Iris pigment epithelial cell (primary cell): ENCODE measurements around the gene RRM2.

Experiments
- DNase-seq: peaks from one replicate; pipeline ENCODE4 v3.0.0-alpha.2; 2011; ENCODE audit warnings: low read depth

Gene RRM2

DNA sequence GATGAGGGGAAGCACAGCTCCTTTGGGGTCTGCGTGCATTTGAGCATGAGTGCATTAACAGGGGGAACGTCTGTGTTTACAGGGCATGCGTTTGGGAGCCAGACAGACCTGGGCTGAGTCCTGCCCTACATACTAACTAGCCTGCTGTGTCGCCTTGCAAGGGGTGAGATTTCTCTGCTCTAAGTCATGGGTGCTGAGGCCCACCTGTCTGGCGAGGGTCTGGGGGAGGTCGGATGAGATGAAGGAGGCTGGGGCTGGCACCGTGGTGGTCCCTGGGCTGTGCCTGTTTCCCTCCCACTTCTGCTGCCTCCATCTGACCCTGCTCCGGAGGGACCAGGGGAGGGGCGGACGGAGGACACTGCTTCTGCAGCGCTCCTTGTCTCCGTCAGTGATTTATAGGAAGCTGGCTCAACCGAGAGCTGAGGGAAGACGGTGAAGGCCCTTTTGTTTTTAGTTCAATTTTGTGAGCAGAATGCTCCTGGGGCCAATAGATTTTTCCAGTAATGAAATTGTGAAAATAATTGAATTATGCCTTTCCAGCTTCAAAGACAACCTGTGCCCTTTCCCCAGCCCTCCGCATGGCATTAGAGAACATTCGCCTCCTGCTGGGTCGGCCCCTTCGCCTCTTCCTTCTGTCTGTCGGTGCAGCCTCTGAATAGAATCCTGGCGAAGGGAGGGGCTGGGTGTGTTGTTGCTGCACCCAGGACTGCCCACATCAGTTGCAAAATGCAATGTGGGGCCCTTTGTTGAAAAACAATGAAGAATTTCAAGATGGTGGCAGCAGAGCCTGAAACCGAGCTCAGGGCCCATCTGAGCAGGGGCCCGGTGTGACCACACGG is 49.7 kb downstream of the RRM2 start:
- DNase-seq, result no peak

DNA sequence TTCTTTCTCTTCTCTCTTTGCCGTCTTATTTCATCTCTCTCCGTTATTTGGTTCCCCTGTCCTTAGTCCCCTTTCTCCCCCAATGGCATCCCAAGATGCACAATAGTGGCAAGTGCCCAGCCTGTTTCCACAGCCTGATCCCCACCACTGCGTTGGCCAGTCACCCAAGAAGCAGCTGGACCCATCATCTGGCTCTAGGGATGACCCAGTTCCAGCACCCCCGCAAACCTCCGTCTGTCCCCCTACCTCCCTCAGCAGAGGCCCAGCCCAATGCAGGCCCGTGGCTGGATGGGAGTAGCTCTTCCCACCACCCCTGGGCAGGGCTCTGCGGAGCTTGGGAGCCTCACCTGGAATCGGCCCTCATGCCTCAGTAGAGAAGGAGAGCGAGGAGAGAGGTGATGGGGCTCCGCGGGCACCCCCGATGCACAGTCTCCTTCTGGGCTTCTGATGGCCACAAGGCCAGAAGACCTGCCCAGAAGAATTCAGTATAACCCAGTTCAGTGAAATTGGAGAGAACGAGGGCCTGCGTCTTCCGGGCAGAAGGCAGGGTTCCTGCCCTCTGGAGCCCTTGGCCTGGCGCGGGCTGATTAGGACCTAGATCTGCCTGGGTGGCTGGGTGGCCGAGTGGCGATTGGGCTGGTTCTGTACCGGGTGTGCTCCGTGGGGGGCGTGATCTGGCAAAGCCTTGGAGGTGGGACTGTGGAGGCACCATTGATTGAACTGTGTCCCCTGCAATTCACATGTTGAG is 50.9 kb downstream of the RRM2 start:
- no peak for DNase-seq

DNA sequence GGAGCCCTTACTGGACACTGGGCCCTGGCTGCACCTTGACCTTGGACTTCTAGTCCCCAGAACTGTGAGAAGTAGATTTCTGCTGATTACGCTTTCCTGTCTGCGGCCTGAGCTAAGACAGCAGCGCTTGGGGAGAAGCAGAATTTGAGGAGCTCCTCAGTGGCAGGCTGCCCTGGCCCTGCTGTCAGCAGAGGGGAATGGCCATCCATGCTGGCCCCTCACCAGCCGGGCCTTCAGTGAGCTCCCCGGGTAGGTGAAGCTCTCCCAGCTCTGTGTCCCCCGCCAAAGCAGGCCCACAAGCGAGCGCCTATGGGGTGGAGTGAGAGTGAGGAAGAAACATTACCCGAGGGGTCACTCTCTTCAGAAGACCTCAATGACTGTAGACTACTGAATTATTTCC is 51.6 kb downstream of the RRM2 start:
- DNase-seq, result no peak

DNA sequence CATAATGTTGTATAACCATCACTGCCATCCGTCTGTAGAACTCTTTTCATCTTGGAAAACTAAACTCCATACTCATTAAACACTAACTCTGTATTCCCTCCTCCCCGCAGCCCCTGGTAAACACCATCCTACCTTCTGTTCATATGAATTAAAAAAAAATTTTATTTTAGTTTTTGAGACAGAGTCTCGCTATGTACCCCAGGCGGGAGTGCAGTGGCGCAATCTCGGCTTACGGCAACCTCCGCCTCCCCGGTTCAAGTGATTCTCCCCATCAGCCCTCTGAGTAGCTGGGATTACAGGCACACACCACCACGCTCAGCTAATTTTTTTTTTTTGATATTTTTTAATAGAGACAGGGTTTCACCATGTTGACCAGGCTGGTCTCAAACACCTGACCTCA is 52.9 kb downstream of the RRM2 start:
- no peak for DNase-seq

DNA sequence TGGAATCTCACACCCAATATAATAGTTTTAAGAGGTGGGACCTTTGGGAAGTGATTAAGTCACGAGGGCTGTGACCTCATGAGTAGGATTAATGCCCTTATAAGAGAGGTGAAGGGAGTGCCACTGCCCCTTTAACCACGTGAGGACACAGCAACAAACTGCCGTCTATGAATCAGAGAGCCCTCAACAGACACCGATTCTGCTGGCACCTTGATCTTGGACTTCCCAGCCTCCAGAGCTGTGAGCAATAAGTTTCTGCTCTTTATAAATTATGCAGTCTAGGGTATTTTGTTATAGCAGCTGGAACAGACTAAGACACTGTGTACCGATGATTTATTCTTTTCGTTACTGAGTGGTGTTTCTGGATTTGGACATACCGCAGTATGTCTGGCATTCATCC is 56.2 kb downstream of the RRM2 start:
- DNase-seq, result no peak

DNA sequence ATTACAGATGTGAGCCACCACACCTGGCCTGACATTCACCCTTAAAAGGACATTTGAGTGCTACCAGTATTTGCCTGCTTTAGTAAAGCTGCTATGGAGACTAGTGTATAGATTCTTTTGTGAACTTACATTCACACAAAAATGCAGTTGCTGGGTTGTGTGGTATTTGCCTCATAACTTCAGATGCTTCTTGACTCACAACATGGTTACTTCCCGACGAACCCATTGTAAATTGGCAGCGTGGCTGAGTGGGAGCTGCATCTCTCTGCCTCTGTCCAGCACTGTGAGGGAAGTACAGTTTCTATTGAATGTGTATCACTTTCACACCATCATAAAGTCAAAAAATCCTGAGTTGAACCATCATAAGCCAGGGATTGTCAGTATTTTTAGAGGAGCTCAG is 56.9 kb downstream of the RRM2 start:
- DNase-seq, result peak; percentile 17

DNA sequence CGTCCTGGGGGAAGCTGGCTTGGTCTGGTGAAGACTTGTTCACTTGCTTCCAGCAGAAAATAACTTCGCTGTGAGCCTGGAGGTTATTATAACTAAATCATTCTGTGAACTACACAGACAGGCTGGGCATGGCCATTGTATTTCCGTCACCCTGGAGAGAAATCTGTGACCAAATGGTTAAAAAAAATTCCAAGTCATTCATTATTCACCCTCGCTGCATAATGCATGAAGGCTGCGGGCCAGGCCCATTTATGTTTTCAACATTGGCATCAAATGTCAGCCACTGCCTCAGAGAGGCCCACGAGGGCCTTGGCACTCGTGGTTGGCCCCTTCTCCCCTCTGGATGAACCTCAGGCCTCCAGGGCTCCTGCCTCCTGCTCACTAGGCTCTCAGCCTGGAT is 57.7 kb downstream of the RRM2 start:
- DNase-seq, result no peak
